Activated T-cell treated with anti-CD3 and anti-CD28 coated beads, Interleukin-2, amount 50 U/mL, for 4 hours (primary cell): ENCODE results near the gene ZSWIM3. TPM values are rescaled to one million over a fixed set of nuclear protein-coding genes. Genes with fewer than 3 reads are reported as not detected.

ENCODE experiments used
- ATAC-seq, 2 donors: fragments of 200-7000 bp; cut with Tn5 transposase; one replicate each; pipeline ENCODE4 v1.10.0; 2021
- DNase-seq: peaks from one replicate; pipeline ENCODE4 v3.0.0-alpha.2; 2020
- H3K27me3 Mint-ChIP-seq: one replicate; pipeline ENCODE4 v1.8.0; 2021; ENCODE audit warnings: low read depth, mixed read lengths
- H3K36me3 Mint-ChIP-seq: one replicate; pipeline ENCODE4 v1.8.0; 2022; ENCODE audit warnings: mixed read lengths; ENCODE audit not compliant: insufficient read depth
- H3K4me1 Mint-ChIP-seq: one replicate; pipeline ENCODE4 v1.8.0; 2021; ENCODE audit warnings: low read depth, mixed read lengths
- H3K4me3 Mint-ChIP-seq: one replicate; pipeline ENCODE4 v1.8.0; 2021; ENCODE audit warnings: mild to moderate bottlenecking, moderate library complexity, mixed read lengths
- H3K9me3 Mint-ChIP-seq: one replicate; pipeline ENCODE4 v1.8.0; 2021; ENCODE audit warnings: mixed read lengths
- total RNA-seq, 3 donors: library from RNA; stranded (reverse); gene quantifications; one replicate each; pipeline ENCODE4 v1.2.1, GENCODE V29; 2021

Gene ZSWIM3
- total RNA-seq, 3 donors from 2014 or later, result 3.0 to 3.9 (median 3.3) TPM

GRCh38 chr20:45840700-45841198, 16.7 kb upstream of the ZSWIM3 start:
- ATAC-seq (no peak), DNase-seq (no peak)
- Mint-ChIP-seq H3K27me3 (no peaks in the 10 kb centered on the region), H3K4me3 (no peak overlapping the region), H3K9me3 (no peaks in the 10 kb centered on the region), H3K4me1 (peaks cover 3% of the 10 kb centered on the region), H3K36me3 (peaks cover 9% of the 10 kb centered on the region)

GRCh38 chr20:45841407-45842129, 15.8 kb upstream of the ZSWIM3 start:
- Mint-ChIP-seq H3K36me3 (peaks cover 16% of the 10 kb centered on the region), H3K4me1 (peaks cover 3% of the 10 kb centered on the region), H3K9me3 (no peaks in the 10 kb centered on the region), H3K4me3 (no peak overlapping the region), H3K27me3 (no peaks in the 10 kb centered on the region)
- no peak for ATAC-seq
- no peak for DNase-seq

- ATAC-seq (no peak), DNase-seq (no peak)
- no peaks in the 10 kb centered on the region for H3K9me3 Mint-ChIP-seq
- no peaks in the 10 kb centered on the region for H3K27me3 Mint-ChIP-seq
- H3K4me1 Mint-ChIP-seq, result peaks cover 3% of the 10 kb centered on the region
- H3K36me3 Mint-ChIP-seq, result peaks cover 16% of the 10 kb centered on the region
- H3K4me3 Mint-ChIP-seq, result no peak overlapping the region
Measured at GRCh38 chr20:45842169-45842812, 15.1 kb upstream of the ZSWIM3 start.

- no peak for ATAC-seq
- Mint-ChIP-seq H3K36me3 (peaks cover 16% of the 10 kb centered on the region), H3K27me3 (no peaks in the 10 kb centered on the region), H3K4me3 (no peak overlapping the region), H3K9me3 (no peaks in the 10 kb centered on the region), H3K4me1 (peaks cover 3% of the 10 kb centered on the region)
- DNase-seq, result no peak
Measured at GRCh38 chr20:45843506-45843905, 13.9 kb upstream of the ZSWIM3 start.

GRCh38 chr20:45845452-45845851, 12.0 kb upstream of the ZSWIM3 start:
- peaks cover 3% of the 10 kb centered on the region for H3K4me1 Mint-ChIP-seq
- DNase-seq (no peak), ATAC-seq (no peak)
- no peaks in the 10 kb centered on the region for H3K27me3 Mint-ChIP-seq
- H3K9me3 Mint-ChIP-seq, result no peaks in the 10 kb centered on the region
- peaks cover 25% of the 10 kb centered on the region for H3K36me3 Mint-ChIP-seq
- no peak overlapping the region for H3K4me3 Mint-ChIP-seq

- Mint-ChIP-seq H3K4me3 (no peak overlapping the region), H3K36me3 (peaks cover 24% of the 10 kb centered on the region), H3K9me3 (no peaks in the 10 kb centered on the region), H3K27me3 (no peaks in the 10 kb centered on the region), H3K4me1 (peaks cover 2% of the 10 kb centered on the region)
- ATAC-seq (no peak), DNase-seq (no peak)
Measured at GRCh38 chr20:45848421-45848820, 9.0 kb upstream of the ZSWIM3 start.

- Mint-ChIP-seq H3K9me3 (no peaks in the 10 kb centered on the region), H3K4me1 (peaks cover 2% of the 10 kb centered on the region), H3K36me3 (peaks cover 27% of the 10 kb centered on the region), H3K4me3 (no peak overlapping the region), H3K27me3 (no peaks in the 10 kb centered on the region)
- ATAC-seq (no peak), DNase-seq (no peak)
Measured at GRCh38 chr20:45848969-45849582, 8.3 kb upstream of the ZSWIM3 start.

GRCh38 chr20:45850238-45850637, 7.2 kb upstream of the ZSWIM3 start:
- Mint-ChIP-seq H3K27me3 (no peaks in the 10 kb centered on the region), H3K9me3 (no peaks in the 10 kb centered on the region), H3K4me1 (peaks cover 11% of the 10 kb centered on the region), H3K4me3 (no peak overlapping the region), H3K36me3 (peaks cover 27% of the 10 kb centered on the region)
- DNase-seq (no peak), ATAC-seq (no peak)

GRCh38 chr20:45850926-45851325, 6.5 kb upstream of the ZSWIM3 start:
- Mint-ChIP-seq H3K4me3 (no peak overlapping the region), H3K9me3 (no peaks in the 10 kb centered on the region), H3K36me3 (peaks cover 27% of the 10 kb centered on the region), H3K4me1 (peaks cover 17% of the 10 kb centered on the region), H3K27me3 (no peaks in the 10 kb centered on the region)
- ATAC-seq, result no peak
- no peak for DNase-seq

GRCh38 chr20:45851501-45851900, 5.9 kb upstream of the ZSWIM3 start:
- no peaks in the 10 kb centered on the region for H3K9me3 Mint-ChIP-seq
- H3K36me3 Mint-ChIP-seq, result peaks cover 21% of the 10 kb centered on the region
- peaks cover 21% of the 10 kb centered on the region for H3K4me1 Mint-ChIP-seq

GRCh38 chr20:45852326-45852725, 5.1 kb upstream of the ZSWIM3 start:
- DNase-seq (no peak), ATAC-seq (no peak)
- no peaks in the 10 kb centered on the region for H3K27me3 Mint-ChIP-seq
- peaks cover 20% of the 10 kb centered on the region for H3K36me3 Mint-ChIP-seq
- H3K4me1 Mint-ChIP-seq, result peaks cover 25% of the 10 kb centered on the region
- no peak overlapping the region for H3K4me3 Mint-ChIP-seq
- no peaks in the 10 kb centered on the region for H3K9me3 Mint-ChIP-seq

More at GRCh38 chr20:45851501-45851900, 5.9 kb upstream of the ZSWIM3 start:
- ATAC-seq (no peak), DNase-seq (no peak)
- Mint-ChIP-seq H3K27me3 (no peaks in the 10 kb centered on the region), H3K4me3 (no peak overlapping the region)

- ATAC-seq (no peak), DNase-seq (no peak)
- no peaks in the 10 kb centered on the region for H3K27me3 Mint-ChIP-seq
- H3K4me3 Mint-ChIP-seq, result no peak overlapping the region
- no peaks in the 10 kb centered on the region for H3K9me3 Mint-ChIP-seq
- peaks cover 33% of the 10 kb centered on the region for H3K4me1 Mint-ChIP-seq
- H3K36me3 Mint-ChIP-seq, result peaks cover 20% of the 10 kb centered on the region
Measured at GRCh38 chr20:45853484-45853883, 3.9 kb upstream of the ZSWIM3 start.

GRCh38 chr20:45857882-45858216, 435 bp downstream of the ZSWIM3 start:
- DNase-seq (no peak), ATAC-seq (peak; percentile 27 to 29)
- Mint-ChIP-seq H3K9me3 (no peaks in the 10 kb centered on the region), H3K27me3 (no peaks in the 10 kb centered on the region), H3K36me3 (peaks cover 13% of the 10 kb centered on the region), H3K4me3 (peak overlapping the region; percentile 95), H3K4me1 (peaks cover 41% of the 10 kb centered on the region)

- ATAC-seq, result no peak
- peaks cover 7% of the 10 kb centered on the region for H3K36me3 Mint-ChIP-seq
- H3K9me3 Mint-ChIP-seq, result no peaks in the 10 kb centered on the region
- DNase-seq, result no peak
- peaks cover 35% of the 10 kb centered on the region for H3K4me1 Mint-ChIP-seq
- H3K4me3 Mint-ChIP-seq, result no peak overlapping the region
- no peaks in the 10 kb centered on the region for H3K27me3 Mint-ChIP-seq
Measured at GRCh38 chr20:45859916-45860315, 2.5 kb downstream of the ZSWIM3 start.
